Cerebellar cortex (tissue), 1 donor: ENCODE measurements around the gene ADAM23.

Source experiments
- DNase-seq: peaks from one replicate; pipeline ENCODE4 v3.0.0-alpha.2; 2015; ENCODE audit warnings: low spot score

Gene ADAM23

DNA sequence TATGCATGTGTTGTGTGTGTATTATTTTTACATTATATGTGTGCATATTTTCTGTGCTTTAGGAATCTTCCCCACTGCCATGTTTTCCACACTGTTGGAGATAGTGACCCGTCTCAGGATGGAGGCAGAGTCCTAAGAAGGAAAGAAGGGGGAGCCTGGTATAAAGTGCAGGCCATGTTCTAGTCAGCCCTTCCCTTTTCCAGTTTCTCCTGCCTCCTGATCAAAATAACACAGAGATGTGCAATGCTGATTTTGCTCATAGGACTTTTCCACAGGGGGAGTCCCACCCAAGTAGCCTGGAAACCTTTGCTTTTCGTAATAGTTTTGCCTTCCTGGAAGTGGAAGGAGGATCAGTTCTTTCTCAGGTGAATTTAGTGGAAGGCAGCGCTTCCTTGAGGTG, 126.1 kb downstream of the ADAM23 start:
- no peak for DNase-seq

DNA sequence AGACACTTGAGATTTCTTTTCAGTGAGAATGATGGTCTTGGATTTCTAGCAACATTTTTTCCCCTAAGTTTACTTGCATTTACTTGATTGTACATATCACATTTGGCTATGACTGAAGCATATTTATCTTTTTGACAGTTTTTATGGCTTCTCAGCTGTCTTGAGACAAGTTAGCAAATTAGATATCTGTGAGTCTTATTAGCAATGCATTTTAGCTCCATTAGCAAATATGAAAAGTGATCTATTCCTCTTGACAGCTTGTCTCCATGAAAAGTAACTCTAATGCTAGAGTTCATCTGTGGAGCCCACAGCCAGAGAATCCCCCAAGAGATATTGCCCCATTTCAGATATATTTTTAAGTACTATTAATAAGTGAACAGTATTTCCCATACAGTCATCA, 126.9 kb downstream of the ADAM23 start:
- DNase-seq, result no peak

DNA sequence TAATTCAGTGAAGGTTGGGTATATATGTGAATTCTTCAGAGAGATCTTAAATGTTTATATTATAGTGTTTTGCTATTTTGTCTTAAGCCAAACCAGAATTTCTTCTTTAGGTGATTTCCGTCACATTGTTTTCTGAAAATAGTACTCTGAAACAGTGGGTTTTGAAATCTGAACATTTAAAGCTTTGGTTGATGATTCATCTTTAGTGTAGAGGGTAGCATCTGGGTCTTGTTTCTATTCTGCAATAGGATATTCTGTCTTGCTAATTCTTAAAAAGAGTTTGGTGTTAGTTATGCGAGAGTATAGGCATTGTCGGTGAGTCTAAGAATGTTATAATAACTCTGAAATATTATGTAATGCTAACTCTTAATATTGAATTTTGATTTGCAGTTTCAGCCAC, 129.4 kb downstream of the ADAM23 start:
- no peak for DNase-seq

DNA sequence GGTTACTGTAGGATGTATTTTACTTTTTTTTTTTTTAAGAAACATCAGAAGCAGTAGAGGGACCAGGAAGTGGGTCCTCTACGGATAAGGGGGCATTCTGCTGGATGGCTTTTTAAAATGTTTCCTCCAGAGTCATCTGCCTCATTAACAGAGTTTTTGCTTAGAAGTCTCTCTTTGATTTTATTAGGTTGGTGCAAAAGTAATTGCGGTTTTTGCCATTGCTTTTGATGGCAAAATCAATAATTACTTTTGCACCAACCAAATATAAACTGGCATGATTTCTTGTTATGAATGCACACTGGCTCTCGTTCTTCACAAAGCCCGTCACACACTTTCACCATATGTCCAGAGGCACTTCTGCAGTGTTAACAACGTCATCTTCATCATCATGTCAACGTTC, 130.5 kb downstream of the ADAM23 start:
- no peak for DNase-seq

DNA sequence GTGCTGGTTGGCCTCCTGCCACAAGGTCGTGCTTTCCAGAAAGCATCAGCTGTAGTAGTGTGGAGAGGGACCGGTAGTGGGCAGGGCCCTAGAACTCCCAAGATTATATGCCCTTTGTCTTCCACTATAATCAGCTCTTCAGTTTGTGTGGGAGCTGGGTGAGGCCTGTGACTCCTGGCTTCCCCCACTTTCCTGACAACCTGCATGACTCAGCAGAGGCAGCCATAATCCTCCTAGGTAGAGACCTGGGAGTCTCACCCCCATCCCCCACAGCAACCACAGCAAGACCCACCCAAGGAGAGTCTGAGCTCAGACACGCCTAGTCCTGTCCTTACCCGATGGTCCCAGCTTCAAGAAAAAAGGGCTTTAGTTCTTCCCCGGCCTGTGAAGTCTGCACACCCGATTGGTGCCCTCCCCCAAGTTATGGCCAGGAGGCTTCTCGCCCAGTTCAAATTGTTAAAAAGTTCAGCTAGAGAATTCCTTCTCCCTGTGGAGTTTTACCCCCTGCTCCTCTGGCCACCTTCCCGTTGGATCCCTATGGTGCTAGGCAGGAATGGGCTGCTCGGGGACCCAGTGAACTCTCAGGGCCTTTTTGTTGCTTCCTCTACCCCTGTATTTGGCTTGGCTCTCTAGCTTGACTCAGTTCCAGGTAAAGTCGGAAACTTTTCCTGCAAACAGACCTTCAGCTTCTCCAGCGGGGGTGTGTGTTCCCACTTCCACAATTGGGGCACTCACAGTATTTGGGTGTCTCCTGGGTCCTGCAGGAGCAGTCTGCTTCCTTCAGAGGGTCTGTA, 141.2 kb downstream of the ADAM23 start:
- DNase-seq, result no peak

DNA sequence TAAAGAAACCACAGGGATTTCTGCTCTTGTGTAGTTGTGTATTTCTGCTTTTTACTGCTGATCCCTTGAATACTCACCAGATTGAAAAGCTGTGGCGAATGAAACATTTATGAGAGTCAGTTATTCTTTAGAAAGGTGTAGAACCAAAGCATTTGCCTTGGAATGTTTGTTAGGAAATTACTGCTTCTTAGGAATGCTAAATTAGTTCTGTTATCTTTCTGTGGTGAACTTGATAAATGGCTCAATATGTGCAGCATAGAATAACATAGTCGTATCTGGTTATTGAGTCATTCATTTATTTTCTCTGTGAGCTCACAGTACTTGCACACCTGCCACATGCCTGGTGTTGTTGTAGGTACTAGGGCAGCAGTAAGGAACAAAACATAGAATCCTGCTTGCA, 142.0 kb downstream of the ADAM23 start:
- DNase-seq, result no peak

DNA sequence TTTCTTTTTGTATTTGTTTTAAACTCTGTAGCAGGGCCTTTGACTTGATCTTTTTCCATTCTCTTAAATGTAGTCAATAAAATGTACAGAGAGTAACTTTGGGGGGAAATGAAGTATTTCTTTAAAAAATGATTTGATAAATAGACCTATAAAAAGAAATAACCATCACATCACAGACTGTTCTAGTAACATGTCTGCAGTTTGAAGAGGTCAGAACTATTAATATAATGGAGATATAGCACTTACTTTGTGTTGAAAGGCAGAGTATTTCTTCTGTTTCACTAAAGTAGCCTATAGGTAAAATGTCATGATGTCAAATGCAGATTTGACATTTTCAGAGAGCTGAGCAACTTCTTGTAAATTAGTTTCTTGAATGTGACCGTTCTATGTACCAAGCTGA, 143.3 kb downstream of the ADAM23 start:
- no peak for DNase-seq

DNA sequence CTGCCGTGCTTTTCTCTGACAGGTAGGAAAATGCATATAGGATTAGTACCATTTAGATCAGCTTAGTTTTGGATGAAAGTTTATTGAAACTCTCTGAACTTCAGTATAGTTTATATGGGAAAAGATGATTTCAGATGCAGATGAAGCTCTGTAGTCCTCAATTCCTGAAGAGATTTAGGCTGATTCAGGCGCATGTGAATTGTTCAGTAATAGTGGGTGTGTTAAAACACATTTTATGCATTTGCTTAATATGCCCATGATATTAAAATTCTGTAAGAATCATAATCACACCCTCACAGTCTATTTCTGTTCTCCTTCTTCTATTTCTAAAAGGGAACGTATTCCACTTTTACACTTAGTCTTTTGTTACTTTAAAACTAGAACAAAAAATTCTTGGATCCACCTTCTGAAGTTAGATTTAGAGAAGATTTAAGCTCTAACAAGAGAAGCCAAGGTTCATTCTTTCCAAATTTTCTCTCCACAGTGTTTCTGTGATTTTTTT, 154.4 kb downstream of the ADAM23 start:
- no peak for DNase-seq

DNA sequence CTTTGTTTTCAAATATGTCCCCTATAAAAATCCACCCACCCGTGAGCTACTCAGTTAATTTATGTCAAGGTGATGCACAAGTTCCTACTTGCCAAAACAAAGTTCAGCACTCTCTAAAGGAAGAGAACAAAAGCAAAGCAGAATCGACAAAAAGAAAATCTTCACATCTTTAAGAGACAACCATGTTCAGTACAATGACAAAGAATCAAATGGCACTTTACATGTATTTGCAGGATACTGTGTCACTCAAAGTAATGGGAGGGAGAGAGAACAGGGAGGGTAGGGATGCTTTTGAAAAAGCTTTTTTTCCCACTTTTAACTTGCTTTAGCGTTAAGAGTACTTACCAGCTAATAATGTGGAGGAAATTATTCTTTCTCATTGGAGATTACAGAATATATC, 159.9 kb downstream of the ADAM23 start:
- DNase-seq, result no peak

DNA sequence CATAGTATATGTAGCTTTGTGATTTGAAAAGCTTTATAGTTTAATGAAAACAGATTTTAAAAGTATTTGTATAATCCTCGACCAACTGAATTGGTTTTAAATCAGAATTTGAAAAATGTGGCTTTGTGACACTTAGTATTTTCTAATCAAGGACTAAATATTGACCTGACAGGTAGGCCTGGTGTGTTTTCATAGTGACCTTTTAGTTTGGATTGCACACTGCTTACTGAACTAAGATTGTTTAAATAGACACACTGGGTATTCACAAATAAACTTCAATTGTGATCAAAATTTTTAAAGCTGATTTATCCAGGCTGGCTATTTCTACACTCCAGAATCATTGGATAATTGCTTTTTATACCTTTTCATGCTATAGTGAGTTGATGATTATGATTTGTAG, 167.1 kb downstream of the ADAM23 start:
- DNase-seq, result no peak

DNA sequence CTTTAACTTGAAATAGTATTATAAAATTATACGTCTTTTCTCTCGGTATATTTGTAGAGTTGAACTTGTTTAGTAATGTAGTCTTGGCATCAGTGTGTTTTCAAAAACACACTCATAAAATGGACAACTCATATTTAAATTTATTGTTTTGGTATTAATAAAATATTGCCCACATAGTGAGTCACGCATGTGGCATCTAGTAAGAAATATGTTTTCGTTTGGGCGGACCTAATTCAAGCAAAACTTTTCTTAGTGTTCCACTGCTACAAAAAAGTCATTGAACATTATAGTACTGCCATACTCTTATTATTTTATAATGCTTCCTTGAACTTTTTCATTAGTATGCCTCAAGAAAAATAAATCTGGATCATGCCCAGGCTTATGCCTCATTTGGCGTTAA, 167.9 kb downstream of the ADAM23 start:
- DNase-seq, result no peak

DNA sequence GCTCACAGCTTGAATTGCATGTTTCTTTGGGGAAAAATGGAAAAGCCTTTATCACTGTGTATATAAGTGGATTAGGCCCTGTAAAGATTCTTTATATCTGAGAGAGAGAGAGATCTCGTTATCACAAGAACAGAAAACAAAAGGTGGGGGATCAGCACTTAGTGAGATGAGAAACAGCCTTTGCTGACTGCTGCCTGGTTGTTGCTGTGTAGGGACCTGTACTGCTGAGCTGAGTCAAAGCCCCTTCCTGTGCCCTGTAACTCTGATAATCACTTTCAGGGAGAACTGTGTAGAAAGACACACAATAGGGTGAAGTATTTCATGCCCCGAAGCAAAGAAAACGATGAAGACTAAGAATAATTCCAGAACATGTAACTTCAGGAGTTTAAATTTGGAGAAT, 168.4 kb downstream of the ADAM23 start:
- DNase-seq, result no peak

DNA sequence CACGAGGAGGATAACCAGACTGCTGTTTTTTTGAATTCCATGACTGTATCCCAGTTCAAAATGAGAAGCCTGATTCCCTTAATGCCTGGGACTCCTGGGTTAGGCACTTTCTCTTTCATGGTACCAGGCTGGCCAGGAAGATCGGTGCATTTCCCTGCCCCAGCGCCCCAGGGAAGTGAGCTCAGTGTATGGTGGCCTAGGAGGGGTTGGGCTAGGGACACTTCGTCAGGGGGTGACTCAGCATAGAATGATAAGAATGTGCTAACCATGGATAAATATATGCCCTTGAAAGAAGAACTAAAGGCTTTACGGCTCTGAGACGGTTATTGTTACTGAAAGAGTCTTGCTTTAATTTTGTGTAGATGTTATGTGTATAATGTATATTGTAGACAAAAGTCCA, 171.5 kb downstream of the ADAM23 start:
- DNase-seq, result no peak

DNA sequence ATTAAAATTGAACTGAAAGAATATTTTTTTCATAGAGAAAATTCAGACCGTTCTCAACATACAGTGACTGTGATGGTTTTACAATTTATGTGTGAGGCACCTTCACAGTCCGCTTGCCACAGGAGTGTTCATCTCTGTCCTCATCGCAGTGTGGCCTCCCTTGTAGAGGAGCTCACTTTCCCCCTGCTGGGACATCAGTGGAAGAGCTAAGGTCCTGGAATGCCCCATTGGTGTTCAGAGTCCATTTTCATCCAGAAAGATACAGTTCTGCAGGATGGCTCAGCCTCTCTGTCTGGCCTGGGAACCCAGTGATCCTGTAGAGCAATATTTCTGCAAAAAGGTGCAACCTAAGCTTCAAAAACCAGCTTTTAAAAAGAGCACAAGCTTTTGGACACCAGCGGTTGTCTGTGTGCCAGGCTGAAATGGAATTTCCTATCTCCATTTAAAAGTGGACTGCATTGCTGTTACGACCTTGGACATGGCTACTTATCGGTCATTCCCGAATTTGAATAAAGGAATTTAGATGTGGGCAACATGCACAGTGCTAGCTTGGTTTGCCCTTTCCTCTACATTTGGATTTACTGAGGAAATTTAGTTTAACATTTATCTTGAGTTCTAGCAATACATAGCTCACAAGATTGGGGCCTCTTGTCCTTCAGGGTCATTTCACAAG, 172.2 kb downstream of the ADAM23 start:
- DNase-seq, result no peak

DNA sequence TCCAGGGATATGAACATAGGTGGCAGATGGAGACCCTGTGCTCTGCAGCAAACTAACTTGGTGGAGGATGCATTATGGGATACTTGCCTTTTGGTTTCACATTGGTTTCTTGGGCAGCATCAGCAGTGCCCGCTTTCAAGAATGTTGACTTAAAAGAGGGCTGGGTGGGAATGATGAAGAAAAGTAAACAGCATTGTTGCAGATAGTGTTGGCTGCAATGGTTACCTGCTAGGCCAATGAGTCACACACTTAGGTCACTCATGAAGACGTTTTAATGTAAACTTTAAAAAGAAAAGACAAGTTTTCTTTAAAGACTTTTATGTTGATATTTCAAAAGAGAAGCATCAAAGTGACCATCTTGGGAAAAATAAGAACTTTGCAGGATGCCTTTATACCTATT, 172.8 kb downstream of the ADAM23 start:
- no peak for DNase-seq

DNA sequence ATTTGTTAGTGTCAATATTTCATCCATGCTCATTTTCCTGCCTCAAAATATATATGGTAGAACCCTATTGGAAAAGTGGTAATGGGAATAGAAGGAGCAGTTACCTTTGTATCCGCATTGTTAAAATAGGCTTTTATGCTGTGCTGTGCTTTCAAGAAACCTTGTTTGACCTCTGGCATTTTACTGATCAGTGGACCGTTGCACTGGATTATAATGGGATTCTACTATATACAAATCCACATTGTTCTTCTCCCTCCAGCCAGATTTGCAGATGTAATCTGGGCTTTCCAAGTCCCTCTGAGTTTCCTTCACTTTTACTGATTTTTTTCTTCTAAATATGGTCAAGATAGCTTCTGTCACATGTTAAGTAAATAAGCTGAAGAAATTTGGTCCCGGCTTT, 175.7 kb downstream of the ADAM23 start:
- no peak for DNase-seq

DNA sequence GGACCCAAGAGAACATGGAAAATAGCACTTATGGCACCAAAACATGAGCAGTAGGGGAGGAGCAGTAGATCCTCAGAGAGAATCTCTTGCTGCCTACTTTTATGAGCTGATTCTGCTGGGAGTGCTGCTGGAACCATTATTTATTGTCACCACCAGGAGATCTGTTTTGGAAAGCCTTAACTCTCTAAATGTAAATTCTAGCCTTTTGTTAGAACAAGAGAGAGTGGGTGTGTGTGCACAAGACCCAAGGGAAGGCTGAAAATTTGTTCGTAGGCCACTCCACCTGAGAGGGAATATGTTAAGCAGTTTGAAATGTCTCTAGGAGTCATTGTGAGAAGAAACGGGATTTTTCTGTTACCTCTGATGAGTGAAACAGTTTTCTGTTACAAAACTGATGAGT, 182.8 kb downstream of the ADAM23 start:
- DNase-seq, result no peak

DNA sequence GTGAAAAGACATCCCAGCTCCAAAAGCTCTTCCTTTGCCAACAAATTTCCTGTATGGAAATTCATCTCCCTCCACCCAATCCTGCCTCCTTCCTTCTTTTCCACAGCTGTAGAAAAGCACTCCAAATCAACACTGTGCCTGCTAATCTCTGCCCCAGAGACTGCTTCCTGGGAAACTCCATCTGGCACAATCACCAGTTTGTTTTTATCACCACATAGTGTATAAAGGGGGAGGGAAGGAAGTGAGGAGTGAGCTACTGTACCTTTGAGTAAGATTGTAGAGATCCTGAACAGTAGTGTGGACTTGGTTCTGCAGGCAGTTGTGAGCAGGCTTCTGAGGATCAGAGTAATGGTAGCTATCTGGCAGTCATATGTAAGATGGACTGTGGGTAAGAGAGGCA, 184.3 kb downstream of the ADAM23 start:
- no peak for DNase-seq

DNA sequence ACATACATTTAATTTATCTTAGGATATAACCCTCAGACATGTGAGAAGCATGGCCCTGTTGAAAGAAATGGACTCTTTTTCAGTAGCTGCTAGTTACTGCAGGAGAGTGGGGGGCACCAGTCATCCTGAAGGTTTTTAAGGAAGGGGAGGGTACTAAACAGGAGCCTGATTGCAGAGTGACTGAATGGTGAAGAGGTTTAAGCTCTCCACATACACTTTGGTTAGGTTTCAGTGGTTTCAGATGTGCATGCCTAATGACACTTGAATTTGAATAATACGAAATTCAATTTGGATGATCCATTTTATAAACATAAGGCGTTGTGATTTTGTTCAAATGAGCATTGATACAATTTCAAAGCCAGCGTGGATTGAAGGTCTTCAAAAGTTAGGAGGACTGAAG, 188.0 kb downstream of the ADAM23 start:
- DNase-seq, result no peak

DNA sequence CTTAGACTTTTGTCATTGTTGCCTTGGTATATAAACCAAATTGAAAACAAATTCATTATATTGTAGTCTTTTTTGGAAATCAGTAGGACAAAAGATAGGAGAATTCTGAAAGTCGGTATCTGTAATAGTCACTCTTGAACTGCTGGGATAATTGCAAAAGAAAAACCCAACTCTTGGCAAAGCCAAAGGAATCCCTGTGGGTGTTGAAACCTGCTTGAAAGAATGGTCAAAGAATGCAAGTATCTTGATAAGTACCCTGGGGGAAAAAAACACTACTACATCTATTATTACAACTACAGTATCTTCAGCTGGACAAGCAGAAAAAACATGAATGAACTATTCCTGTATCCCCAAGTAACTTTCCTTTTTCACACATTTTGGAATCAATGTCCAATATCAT, 191.7 kb downstream of the ADAM23 start:
- no peak for DNase-seq

DNA sequence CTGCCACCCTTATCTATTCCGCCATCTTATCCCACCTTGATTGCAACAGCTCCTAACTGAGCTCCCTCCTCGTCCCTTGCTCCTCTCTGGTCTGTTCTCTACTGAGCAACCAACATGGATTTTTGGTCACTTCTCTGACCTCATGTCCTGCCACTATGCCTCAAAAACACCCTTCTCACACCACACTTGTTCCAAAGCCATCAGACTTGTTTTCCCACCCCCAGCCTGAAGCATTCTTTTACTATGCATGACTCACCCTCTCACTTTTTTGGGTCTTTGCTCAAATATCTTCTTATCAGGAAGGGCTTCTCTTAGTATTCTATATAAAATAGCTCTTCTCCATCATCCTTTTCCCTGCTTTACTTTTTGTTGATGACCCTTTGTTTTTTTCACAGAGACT, 196.3 kb downstream of the ADAM23 start:
- DNase-seq, result no peak

DNA sequence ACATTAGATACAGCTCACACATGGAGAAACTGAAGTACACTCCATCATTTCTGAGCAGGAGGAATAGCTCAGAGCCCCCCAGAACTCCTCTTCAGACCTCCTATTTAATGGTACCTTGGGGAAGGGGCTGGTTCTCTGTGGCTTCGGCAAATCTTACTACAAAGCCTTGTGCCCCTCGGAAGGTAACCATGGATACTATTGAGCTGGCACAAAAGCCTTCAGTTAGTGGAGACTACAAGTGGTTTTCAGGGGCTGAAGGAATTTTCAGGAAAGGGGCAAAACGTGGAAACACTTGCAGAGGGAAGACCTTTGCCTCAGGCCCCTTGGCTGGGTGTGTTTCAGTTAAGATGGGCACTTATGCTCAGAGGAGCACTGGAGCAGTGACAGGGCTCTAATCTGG, 197.9 kb downstream of the ADAM23 start:
- no peak for DNase-seq

DNA sequence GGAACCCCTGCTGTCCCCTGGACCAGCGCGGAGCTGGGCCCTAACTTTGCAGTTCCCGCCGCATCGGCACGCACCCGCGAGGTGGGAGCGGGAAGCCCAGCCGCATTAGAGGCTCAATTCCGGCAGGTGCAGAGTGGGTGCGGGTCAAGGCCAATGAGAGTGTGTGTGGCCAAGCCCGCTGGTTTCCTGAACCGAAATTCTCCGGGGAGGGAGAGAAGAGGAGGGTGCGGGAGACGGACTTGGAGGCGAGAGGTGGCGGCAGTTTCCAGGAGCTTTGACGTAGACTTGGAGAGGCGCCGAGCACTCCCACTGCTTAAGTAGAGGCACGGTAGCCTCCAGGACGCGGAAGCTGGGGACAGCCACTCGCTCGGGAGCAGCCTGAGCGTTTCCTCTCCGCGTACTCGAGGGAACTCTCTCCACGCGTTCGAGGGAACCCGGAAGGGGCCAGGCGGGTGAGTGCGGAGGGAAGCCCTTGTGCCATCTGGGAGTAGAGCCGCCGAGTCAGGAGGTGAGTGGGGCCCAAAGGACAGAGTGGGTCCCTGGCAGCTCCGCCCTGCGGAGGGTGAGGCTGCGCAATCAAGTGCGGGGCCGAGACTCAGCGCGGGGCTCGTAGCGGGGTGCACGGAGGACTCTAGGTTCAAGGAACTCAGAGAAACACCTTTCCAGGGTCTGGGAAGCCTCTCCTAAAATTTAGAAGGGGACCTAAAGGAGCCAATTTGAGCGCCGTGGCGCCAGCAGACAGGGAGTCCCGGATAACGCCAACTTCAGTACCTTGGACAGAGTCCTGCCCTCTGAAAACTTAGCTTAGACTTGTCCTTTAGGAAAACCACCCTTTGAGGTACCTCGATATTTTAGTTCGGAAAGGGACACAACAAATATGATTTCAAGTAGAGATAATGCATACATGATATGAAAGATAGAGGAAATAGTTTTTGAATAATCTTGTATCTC, 199.0 kb downstream of the ADAM23 start, which contains the start of gene FAM237A:
FAM237A (plus strand) TSS at position 413 of the 951 bp plus-strand sequence. CDS start 1,750 bp downstream, outside the sequence.
- DNase-seq, result peak; percentile 10
